ENCODE results near the gene CCIN. TPM values are rescaled to one million over a fixed set of nuclear protein-coding genes. Genes with fewer than 3 reads are reported as not detected.
A peak's percentile ranks its signal among the peaks of the same experiment; 100 is the strongest.

The CCIN gene
- total and polyA plus RNA-seq, 9 of the 15 experiments (the other 6 are each of a cell fraction or from before 2014, with no cell fraction given): not detected

GRCh38 chr9:36128349-36128748 is 40.8 kb upstream of the CCIN start:
- no TSS peak for BruUV-seq (replicated peaks)
- CTCF ChIA-PET (ENCODE audit: low intra/inter-chr PET ratio): no interaction called here
- in situ Hi-C loops (cut with MboI) (no loop called here), intact Hi-C loops (cut with micrococcal nuclease) (no loop called here)
- no peak overlapping the region for H3K4me3 ChIP-seq
- no peaks in the 10 kb centered on the region for H3K9me3 ChIP-seq (replicated peaks; ENCODE audit: control insufficient read depth, insufficient read depth, low read depth, low read length)
- DNase-seq (ENCODE audit: extremely low read depth in 1 of 4, low spot score in 3 of 4): no peak
- H4K20me1 ChIP-seq (replicated peaks; ENCODE audit: control insufficient read depth, insufficient read depth, low read length): no peaks in the 10 kb centered on the region
- H3K4me2 ChIP-seq (ENCODE audit: insufficient read depth, low read length): no peak overlapping the region
- H3K27me3 ChIP-seq (ENCODE audit: control insufficient read depth in 2 of 2, insufficient read depth in 2 of 2, low read length in 2 of 2): no peaks in the 10 kb centered on the region
- no peak for FAIRE-seq
- no peaks in the 10 kb centered on the region for H3K79me2 ChIP-seq (ENCODE audit: control insufficient read depth, insufficient read depth, low read length)
- POLR2A ChIA-PET: interaction anchor here (0.8 to 1.0 kb wide), 2 partner anchors 12 to 15 kb away, joined by 3 read pairs; no protein-coding TSS in a partner anchor
- no peaks in the 10 kb centered on the region for H3K9me1 ChIP-seq (ENCODE audit: control insufficient read depth, insufficient read depth, low read length)
- peak overlapping the region; percentile 59; the same call in 1 of the 2 replicates for H2AFZ ChIP-seq (ENCODE audit: low read depth, low read length)
- H3K27ac ChIP-seq (ENCODE audit: extremely low read depth, low read depth, low read length): no peak overlapping the region
- H3K4me1 ChIP-seq (replicated peaks in 1 of 2; ENCODE audit: control insufficient read depth in 2 of 2, insufficient read depth in 2 of 2, low read length in 2 of 2): no peaks in the 10 kb centered on the region; a peak in 2 of 5 replicates
- WGBS (ENCODE audit: insufficient coverage, low coverage, missing lambda C conversion rate): 16% methylated on average over 8 of the region's 8 CpGs
- no peak for ATAC-seq
- H3K36me3 ChIP-seq (ENCODE audit: control insufficient read depth, insufficient read depth, low read length): no peaks in the 10 kb centered on the region
- no peak overlapping the region for H3K9ac ChIP-seq (ENCODE audit: insufficient read depth in 1 of 2, low read depth in 2 of 2, low read length in 2 of 2)
- no peak for TF ChIP-seq ZNF740 (CRISPR knock-in tag; IDR thresholded peaks at IDR 0.05)
- no peak for TF ChIP-seq ZNF740 (tag; IDR thresholded peaks at IDR 0.05)
- no peak for TF ChIP-seq JUN (IDR thresholded peaks at IDR 0.05; ENCODE audit: borderline replicate concordance, low read depth, low read length)
- no peak for TF ChIP-seq JUN (CRISPR knock-in tag; IDR thresholded peaks at IDR 0.05; ENCODE audit: borderline replicate concordance)
- TF ChIP-seq RCOR1 (IDR thresholded peaks at IDR 0.05; ENCODE audit: borderline replicate concordance in 1 of 2, low read depth in 2 of 2, low read length in 2 of 2): no peak
- TF ChIP-seq ZNF277 (CRISPR knock-in tag; IDR thresholded peaks at IDR 0.05; ENCODE audit: borderline replicate concordance): no peak
- TF ChIP-seq HIVEP1 (CRISPR knock-in tag; IDR thresholded peaks at IDR 0.05): no peak
- no peak for TF ChIP-seq E2F5 (CRISPR knock-in tag; IDR thresholded peaks at IDR 0.05)
- no peak for TF ChIP-seq JUND (IDR thresholded peaks at IDR 0.05; ENCODE audit: borderline replicate concordance, low read depth, low read length)
- TF ChIP-seq JUND (tag; IDR thresholded peaks at IDR 0.05; ENCODE audit: borderline replicate concordance, low read depth, low read length): no peak
- TF ChIP-seq SMARCA5 (IDR thresholded peaks at IDR 0.05): no peak
- TF ChIP-seq FIP1L1 (IDR thresholded peaks at IDR 0.05; ENCODE audit: low read depth, low read length, poor library complexity, severe bottlenecking): no peak
- no peak for TF ChIP-seq BRCA1 (IDR thresholded peaks at IDR 0.05)
- TF ChIP-seq BRCA1 (CRISPR knock-in tag; IDR thresholded peaks at IDR 0.05): no peak

All from K562 (cell line).